Measurements from ENCODE around the gene MARVELD2. TPM values are rescaled to one million over a fixed set of nuclear protein-coding genes. Genes with fewer than 3 reads are reported as not detected.

The MARVELD2 gene
- total RNA-seq, 1 experiment from 2014 or later: 12.5 TPM

- Histone ChIP-seq H3K9me3 (ENCODE audit: low read length) (no peaks in the 10 kb centered on the region), H3K27me3 (ENCODE audit: low read length) (no peaks in the 10 kb centered on the region), H3K36me3 (ENCODE audit: low read depth, low read length) (no peaks in the 10 kb centered on the region), H3K79me2 (ENCODE audit: low read length) (no peaks in the 10 kb centered on the region), H3K9me2 (replicated peaks; ENCODE audit: low read length) (no peaks in the 10 kb centered on the region), H3K4me3 (ENCODE audit: low read length) (no peak overlapping the region), H2AFZ (ENCODE audit: low read length) (no peak overlapping the region), H3F3A (ENCODE audit: low read length, unreplicated experiment) (no peaks in the 10 kb centered on the region), H4K20me1 (ENCODE audit: low read length) (no peaks in the 10 kb centered on the region), H3K27ac (ENCODE audit: low read length) (no peak overlapping the region), H3K9ac (ENCODE audit: low read length) (no peak overlapping the region), H3K4me2 (ENCODE audit: low read length) (no peak overlapping the region), H3K4me1 (ENCODE audit: insufficient read depth, low read length) (no peaks in the 10 kb centered on the region)
- POLR2A ChIA-PET (ENCODE audit: unreplicated experiment): no interaction called here
- no peak for DNase-seq
- CTCF ChIA-PET: no interaction called here
- BruUV-seq (replicated peaks): no TSS peak
- intact Hi-C loops (cut with micrococcal nuclease): no loop called here
- TF ChIP-seq EZH2 (IDR thresholded peaks at IDR 0.05; ENCODE audit: low read length, unreplicated experiment): no peak
- no peak for TF ChIP-seq CTCF (conservative IDR thresholded peaks at IDR 0.05; ENCODE audit: low read depth, low read length)
- no peak for TF ChIP-seq EZH2phosphoT487 (IDR thresholded peaks at IDR 0.05; ENCODE audit: borderline replicate concordance, low read length)
- no peak for ATAC-seq
These were observed 70.0 kb downstream of the MARVELD2 start for GRCh38 chr5:69484891-69485290.

GRCh38 chr5:69485471-69485870 lies 70.6 kb downstream of the MARVELD2 start:
- POLR2A ChIA-PET (ENCODE audit: unreplicated experiment): no interaction called here
- no peak overlapping the region for H2AFZ ChIP-seq (ENCODE audit: low read length)
- H3K9ac ChIP-seq (ENCODE audit: low read length): no peak overlapping the region
- TF ChIP-seq EZH2phosphoT487 (IDR thresholded peaks at IDR 0.05; ENCODE audit: borderline replicate concordance, low read length) (no peak), CTCF (conservative IDR thresholded peaks at IDR 0.05; ENCODE audit: low read depth, low read length) (no peak), EZH2 (IDR thresholded peaks at IDR 0.05; ENCODE audit: low read length, unreplicated experiment) (no peak)
- no peak overlapping the region for H3K4me2 ChIP-seq (ENCODE audit: low read length)
- H3K27me3 ChIP-seq (ENCODE audit: low read length): no peaks in the 10 kb centered on the region
- intact Hi-C loops (cut with micrococcal nuclease): no loop called here
- H3K9me3 ChIP-seq (ENCODE audit: low read length): no peaks in the 10 kb centered on the region
- no peak for DNase-seq
- H3K4me3 ChIP-seq (ENCODE audit: low read length): no peak overlapping the region
- no peaks in the 10 kb centered on the region for H3K9me2 ChIP-seq (replicated peaks; ENCODE audit: low read length)
- no TSS peak for BruUV-seq (replicated peaks)
- H4K20me1 ChIP-seq (ENCODE audit: low read length): no peaks in the 10 kb centered on the region
- no peaks in the 10 kb centered on the region for H3K36me3 ChIP-seq (ENCODE audit: low read depth, low read length)
- no peaks in the 10 kb centered on the region for H3K4me1 ChIP-seq (ENCODE audit: insufficient read depth, low read length)
- no peaks in the 10 kb centered on the region for H3K79me2 ChIP-seq (ENCODE audit: low read length)
- no peak for ATAC-seq
- H3F3A ChIP-seq (ENCODE audit: low read length, unreplicated experiment): no peaks in the 10 kb centered on the region
- no peak overlapping the region for H3K27ac ChIP-seq (ENCODE audit: low read length)
- CTCF ChIA-PET: no interaction called here

GRCh38 chr5:69489246-69489645 lies 74.3 kb downstream of the MARVELD2 start:
- intact Hi-C loops (cut with micrococcal nuclease): no loop called here
- Histone ChIP-seq H3K4me3 (ENCODE audit: low read length) (no peak overlapping the region), H2AFZ (ENCODE audit: low read length) (no peak overlapping the region), H3K4me1 (ENCODE audit: insufficient read depth, low read length) (peaks cover 11% of the 10 kb centered on the region; the same call in 1 of the 2 replicates), H3K36me3 (ENCODE audit: low read depth, low read length) (no peaks in the 10 kb centered on the region), H3K9ac (ENCODE audit: low read length) (no peak overlapping the region), H3K9me2 (replicated peaks; ENCODE audit: low read length) (no peaks in the 10 kb centered on the region), H3F3A (ENCODE audit: low read length, unreplicated experiment) (no peaks in the 10 kb centered on the region), H3K4me2 (ENCODE audit: low read length) (no peak overlapping the region), H4K20me1 (ENCODE audit: low read length) (peaks cover 1% of the 10 kb centered on the region; the same call in 1 of the 2 replicates), H3K9me3 (ENCODE audit: low read length) (no peaks in the 10 kb centered on the region), H3K27ac (ENCODE audit: low read length) (no peak overlapping the region), H3K79me2 (ENCODE audit: low read length) (peaks cover 17% of the 10 kb centered on the region), H3K27me3 (ENCODE audit: low read length) (no peaks in the 10 kb centered on the region)
- BruUV-seq (replicated peaks): no TSS peak
- POLR2A ChIA-PET (ENCODE audit: unreplicated experiment): no interaction called here
- TF ChIP-seq EZH2 (IDR thresholded peaks at IDR 0.05; ENCODE audit: low read length, unreplicated experiment): no peak
- TF ChIP-seq EZH2phosphoT487 (IDR thresholded peaks at IDR 0.05; ENCODE audit: borderline replicate concordance, low read length): no peak
- no peak for TF ChIP-seq CTCF (conservative IDR thresholded peaks at IDR 0.05; ENCODE audit: low read depth, low read length)
- no peak for ATAC-seq
- DNase-seq: no peak
- CTCF ChIA-PET: no interaction called here

Data from PC-3 (cell line).